ENCODE results near the gene FRMPD4.

FRMPD4 gene

DNA sequence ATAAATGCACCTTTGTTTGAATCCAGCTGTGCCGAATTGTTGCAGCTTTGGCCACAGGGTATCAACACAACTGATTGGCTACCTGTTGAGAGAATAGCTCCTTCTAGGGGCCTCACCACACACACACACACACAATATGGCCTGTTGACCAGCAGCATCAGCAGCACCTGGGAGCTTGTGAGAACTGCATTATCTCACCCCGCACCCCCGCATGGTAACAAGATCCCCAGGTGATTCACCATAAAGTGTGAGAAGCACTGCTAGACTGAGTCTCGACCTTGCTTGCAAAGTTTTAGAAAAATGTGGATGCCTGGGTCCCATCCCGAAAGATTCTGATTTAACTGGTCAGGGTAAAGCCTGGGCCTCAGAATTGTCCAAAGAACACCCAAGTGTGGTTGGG is 476.0 kb downstream of the FRMPD4 start:
- Histone ChIP-seq H3K4me3 (ENCODE audit: low read depth, low read length) (no peak overlapping the region), H3K27me3 (ENCODE audit: control insufficient read depth, insufficient read depth, low read length) (no peaks in the 10 kb centered on the region), H3K79me2 (no peaks in the 10 kb centered on the region), H3K4me1 (no peaks in the 10 kb centered on the region), H3K9ac (no peak overlapping the region), H3K9me3 (ENCODE audit: control insufficient read depth, low read length) (no peaks in the 10 kb centered on the region), H3K4me2 (ENCODE audit: low read length) (no peak overlapping the region), H3K36me3 (ENCODE audit: control insufficient read depth, insufficient read depth, low read length) (no peaks in the 10 kb centered on the region), H2AFZ (no peak overlapping the region), H3K27ac (no peak overlapping the region)
- TF ChIP-seq, protein P1, sequence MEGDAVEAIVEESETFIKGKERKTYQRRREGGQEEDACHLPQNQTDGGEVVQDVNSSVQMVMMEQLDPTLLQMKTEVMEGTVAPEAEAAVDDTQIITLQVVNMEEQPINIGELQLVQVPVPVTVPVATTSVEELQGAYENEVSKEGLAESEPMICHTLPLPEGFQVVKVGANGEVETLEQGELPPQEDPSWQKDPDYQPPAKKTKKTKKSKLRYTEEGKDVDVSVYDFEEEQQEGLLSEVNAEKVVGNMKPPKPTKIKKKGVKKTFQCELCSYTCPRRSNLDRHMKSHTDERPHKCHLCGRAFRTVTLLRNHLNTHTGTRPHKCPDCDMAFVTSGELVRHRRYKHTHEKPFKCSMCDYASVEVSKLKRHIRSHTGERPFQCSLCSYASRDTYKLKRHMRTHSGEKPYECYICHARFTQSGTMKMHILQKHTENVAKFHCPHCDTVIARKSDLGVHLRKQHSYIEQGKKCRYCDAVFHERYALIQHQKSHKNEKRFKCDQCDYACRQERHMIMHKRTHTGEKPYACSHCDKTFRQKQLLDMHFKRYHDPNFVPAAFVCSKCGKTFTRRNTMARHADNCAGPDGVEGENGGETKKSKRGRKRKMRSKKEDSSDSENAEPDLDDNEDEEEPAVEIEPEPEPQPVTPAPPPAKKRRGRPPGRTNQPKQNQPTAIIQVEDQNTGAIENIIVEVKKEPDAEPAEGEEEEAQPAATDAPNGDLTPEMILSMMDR (IDR thresholded peaks at IDR 0.05) = no peak

- no peaks in the 10 kb centered on the region for H3K79me2 ChIP-seq
- no peak overlapping the region for H3K4me3 ChIP-seq (ENCODE audit: low read depth, low read length)
- no peak overlapping the region for H3K4me2 ChIP-seq (ENCODE audit: low read length)
- H2AFZ ChIP-seq = no peak overlapping the region
- no peaks in the 10 kb centered on the region for H3K27me3 ChIP-seq (ENCODE audit: control insufficient read depth, insufficient read depth, low read length)
- TF ChIP-seq, protein P1 (IDR thresholded peaks at IDR 0.05) = no peak
- H3K9ac ChIP-seq = no peak overlapping the region
- no peaks in the 10 kb centered on the region for H3K4me1 ChIP-seq
- H3K9me3 ChIP-seq (ENCODE audit: control insufficient read depth, low read length) = no peaks in the 10 kb centered on the region
- no peak overlapping the region for H3K27ac ChIP-seq
- no peaks in the 10 kb centered on the region for H3K36me3 ChIP-seq (ENCODE audit: control insufficient read depth, insufficient read depth, low read length)
Observed at GRCh38 chrX:12615061-12615460, 476.8 kb downstream of the FRMPD4 start.

- Histone ChIP-seq H3K4me3 (ENCODE audit: low read depth, low read length) (no peak overlapping the region), H3K36me3 (ENCODE audit: control insufficient read depth, insufficient read depth, low read length) (no peaks in the 10 kb centered on the region), H3K4me2 (ENCODE audit: low read length) (no peak overlapping the region), H3K27ac (no peak overlapping the region), H3K27me3 (ENCODE audit: control insufficient read depth, insufficient read depth, low read length) (no peaks in the 10 kb centered on the region), H3K9me3 (ENCODE audit: control insufficient read depth, low read length) (no peaks in the 10 kb centered on the region), H3K9ac (no peak overlapping the region), H3K79me2 (no peaks in the 10 kb centered on the region), H2AFZ (no peak overlapping the region), H3K4me1 (no peaks in the 10 kb centered on the region)
- TF ChIP-seq, protein P1 (IDR thresholded peaks at IDR 0.05) = no peak
Observed at GRCh38 chrX:12617241-12617640, 479.0 kb downstream of the FRMPD4 start.

DNA sequence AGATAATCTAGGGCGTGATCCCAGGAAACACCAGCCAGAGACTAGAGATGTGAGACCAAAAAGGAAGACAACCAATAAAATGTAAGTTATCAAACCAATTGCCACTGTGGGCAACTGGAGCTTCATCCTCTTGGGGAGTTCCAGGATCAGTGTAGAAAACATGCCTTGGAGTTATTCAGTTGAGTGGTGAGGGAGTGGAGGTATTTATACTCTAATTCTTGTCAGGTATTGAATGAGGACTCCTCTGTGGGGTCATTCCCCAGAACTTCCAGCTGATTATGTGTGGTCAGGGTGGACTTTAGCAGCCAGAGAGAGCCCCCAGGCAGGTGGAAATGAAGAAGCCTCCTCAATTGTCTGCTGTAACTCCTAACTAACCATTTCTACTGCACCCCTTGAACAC is 509.0 kb downstream of the FRMPD4 start:
- Histone ChIP-seq H3K4me3 (ENCODE audit: low read depth, low read length) (no peak overlapping the region), H3K4me2 (ENCODE audit: low read length) (no peak overlapping the region), H2AFZ (no peak overlapping the region), H3K27ac (no peak overlapping the region), H3K36me3 (ENCODE audit: control insufficient read depth, insufficient read depth, low read length) (no peaks in the 10 kb centered on the region), H3K79me2 (no peaks in the 10 kb centered on the region), H3K9me3 (ENCODE audit: control insufficient read depth, low read length) (no peaks in the 10 kb centered on the region), H3K9ac (no peak overlapping the region), H3K27me3 (ENCODE audit: control insufficient read depth, insufficient read depth, low read length) (no peaks in the 10 kb centered on the region), H3K4me1 (no peaks in the 10 kb centered on the region)
- TF ChIP-seq, protein P1 (IDR thresholded peaks at IDR 0.05) = no peak

DNA sequence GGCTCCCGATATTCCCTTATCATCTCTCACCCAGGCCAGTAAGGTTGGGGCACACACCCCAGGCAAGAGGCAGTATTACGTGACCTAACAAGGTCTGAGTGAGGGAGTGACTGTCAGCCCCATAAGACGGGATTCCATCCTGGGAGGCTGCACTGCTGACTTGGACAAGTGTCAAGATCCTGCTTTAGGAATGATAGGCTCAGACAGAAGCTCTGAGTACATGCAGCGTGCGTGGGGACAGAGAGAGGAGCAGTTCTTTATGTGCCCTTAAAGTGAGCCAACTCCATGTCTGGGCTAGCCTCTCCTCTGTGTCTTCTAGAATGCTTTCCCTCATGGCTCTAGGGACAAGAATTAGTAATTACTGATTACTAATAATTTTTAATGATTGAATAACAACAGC is 510.7 kb downstream of the FRMPD4 start:
- H3K36me3 ChIP-seq (ENCODE audit: control insufficient read depth, insufficient read depth, low read length) = no peaks in the 10 kb centered on the region
- no peaks in the 10 kb centered on the region for H3K4me1 ChIP-seq
- H3K4me3 ChIP-seq (ENCODE audit: low read depth, low read length) = no peak overlapping the region
- no peaks in the 10 kb centered on the region for H3K27me3 ChIP-seq (ENCODE audit: control insufficient read depth, insufficient read depth, low read length)
- TF ChIP-seq, protein P1 (IDR thresholded peaks at IDR 0.05) = no peak
- no peak overlapping the region for H3K27ac ChIP-seq
- no peak overlapping the region for H2AFZ ChIP-seq
- H3K4me2 ChIP-seq (ENCODE audit: low read length) = no peak overlapping the region
- H3K9me3 ChIP-seq (ENCODE audit: control insufficient read depth, low read length) = no peaks in the 10 kb centered on the region
- no peak overlapping the region for H3K9ac ChIP-seq
- H3K79me2 ChIP-seq = no peaks in the 10 kb centered on the region

Measured in parathyroid adenoma (tissue), 2 donors.